ENCODE measurements around the gene SRSF9. TPM values are rescaled to one million over a fixed set of nuclear protein-coding genes. Genes with fewer than 3 reads are reported as not detected.

SRSF9 gene
- total and polyA plus RNA-seq, 2 of the 13 experiments (the other 11 are each of a cell fraction or from before 2014, with no cell fraction given): 125 to 144 TPM

GRCh38 chr12:120468821-120469449, 613 bp downstream of the SRSF9 start (continued):
- TF ChIP-seq ASH2L (IDR thresholded peaks at IDR 0.05; ENCODE audit: insufficient read length, low read depth, low read length) (peak; percentile 21), CBX1 (IDR thresholded peaks at IDR 0.05; ENCODE audit: low read depth) (no peak), KDM2A (CRISPR knock-in tag; IDR thresholded peaks at IDR 0.05; ENCODE audit: borderline replicate concordance, low read depth) (peak; percentile 63; the same call in 1 of the 2 replicates), ISL2 (CRISPR knock-in tag; IDR thresholded peaks at IDR 0.05) (0 out of 2 replicates have a peak, but pooled peaks have one; percentile 7), ZFX (CRISPR knock-in tag; IDR thresholded peaks at IDR 0.05; ENCODE audit: low read depth) (0 out of 2 replicates have a peak, but pooled peaks have one; percentile 39), ZNF607 (CRISPR knock-in tag; IDR thresholded peaks at IDR 0.05; ENCODE audit: borderline replicate concordance) (peak; percentile 49; the same call in 1 of the 2 replicates), MTA1 (CRISPR knock-in tag; IDR thresholded peaks at IDR 0.05; ENCODE audit: borderline replicate concordance) (0 out of 2 replicates have a peak, but pooled peaks have one; percentile 57), HIVEP1 (CRISPR knock-in tag; IDR thresholded peaks at IDR 0.05) (peak; percentile 50; the same call in 1 of the 2 replicates), GPN1 (CRISPR knock-in tag; IDR thresholded peaks at IDR 0.05; ENCODE audit: borderline replicate concordance) (no peak), NFIB (CRISPR knock-in tag; IDR thresholded peaks at IDR 0.05; ENCODE audit: borderline replicate concordance) (no peak), ZNF772 (CRISPR knock-in tag; IDR thresholded peaks at IDR 0.05) (no peak), ZHX2 (IDR thresholded peaks at IDR 0.05; ENCODE audit: low read depth) (no peak), ZHX2 (CRISPR knock-in tag; IDR thresholded peaks at IDR 0.05; ENCODE audit: borderline replicate concordance) (0 out of 2 replicates have a peak, but pooled peaks have one; percentile 27), NFE2L1 (CRISPR knock-in tag; IDR thresholded peaks at IDR 0.05; ENCODE audit: borderline replicate concordance) (no peak), ZNF143 (CRISPR knock-in tag; IDR thresholded peaks at IDR 0.05) (0 out of 2 replicates have a peak, but pooled peaks have one; percentile 3), SATB2 (CRISPR knock-in tag; IDR thresholded peaks at IDR 0.05) (no peak), ZC3H13 (CRISPR knock-in tag; IDR thresholded peaks at IDR 0.05) (0 out of 2 replicates have a peak, but pooled peaks have one; percentile 66), ZFY (CRISPR knock-in tag; IDR thresholded peaks at IDR 0.05) (no peak), REL (CRISPR knock-in tag; conservative IDR thresholded peaks at IDR 0.05) (0 out of 2 replicates have a peak, but pooled peaks have one; percentile 23), ZFAT (CRISPR knock-in tag; conservative IDR thresholded peaks at IDR 0.05) (no peak), KDM5A (IDR thresholded peaks at IDR 0.05; ENCODE audit: borderline replicate concordance, low read length) (peak; percentile 57; the same call in 1 of the 2 replicates), ZNF841 (CRISPR knock-in tag; IDR thresholded peaks at IDR 0.05; ENCODE audit: borderline replicate concordance) (no peak), PRPF4 (IDR thresholded peaks at IDR 0.05; ENCODE audit: low read depth, low read length, poor library complexity, severe bottlenecking) (peak; percentile 71), HNRNPK (IDR thresholded peaks at IDR 0.05; ENCODE audit: low read depth, low read length, poor library complexity, severe bottlenecking) (peak; percentile 41), CHD4 (IDR thresholded peaks at IDR 0.05; ENCODE audit: borderline replicate concordance, low read length) (no peak)

Data from HepG2 (cell line).